Muscle layer of colon (tissue), 2 donors: ENCODE measurements around the gene TSPYL4.

Experiments used
- H3K27ac ChIP-seq: one replicate; pipeline ENCODE4 v1.7.0; 2013; ENCODE audit warnings: low read depth, mild to moderate bottlenecking, low read length, moderate library complexity
- H3K27me3 ChIP-seq, 2 donors: one replicate each; pipeline ENCODE4 v1.7.0; 2013; ENCODE audit warnings: low read length in 2 of 2, mild to moderate bottlenecking in 2 of 2; ENCODE audit not compliant: insufficient read depth in 2 of 2, control insufficient read depth in 1 of 2
- H3K36me3 ChIP-seq: one replicate; pipeline ENCODE4 v1.7.0; 2013; ENCODE audit warnings: mild to moderate bottlenecking, low read length; ENCODE audit not compliant: insufficient read depth
- H3K4me1 ChIP-seq: one replicate; pipeline ENCODE4 v1.7.0; 2013; ENCODE audit warnings: mild to moderate bottlenecking, low read length; ENCODE audit not compliant: insufficient read depth
- H3K4me3 ChIP-seq, 2 donors: one replicate each; pipeline ENCODE4 v1.7.0; 2013; ENCODE audit warnings: low read length in 2 of 2, low read depth in 1 of 2, mild to moderate bottlenecking in 1 of 2, moderate library complexity in 1 of 2
- H3K9ac ChIP-seq: one replicate; pipeline ENCODE4 v1.7.0; 2013; ENCODE audit warnings: low read length
- H3K9me3 ChIP-seq: one replicate; pipeline ENCODE4 v1.7.0; 2013; ENCODE audit warnings: mild to moderate bottlenecking, low read length
- donor health status: abdominal sarcoma.
- donor health status: Adenocarcinoma of cecum.

Gene TSPYL4

DNA sequence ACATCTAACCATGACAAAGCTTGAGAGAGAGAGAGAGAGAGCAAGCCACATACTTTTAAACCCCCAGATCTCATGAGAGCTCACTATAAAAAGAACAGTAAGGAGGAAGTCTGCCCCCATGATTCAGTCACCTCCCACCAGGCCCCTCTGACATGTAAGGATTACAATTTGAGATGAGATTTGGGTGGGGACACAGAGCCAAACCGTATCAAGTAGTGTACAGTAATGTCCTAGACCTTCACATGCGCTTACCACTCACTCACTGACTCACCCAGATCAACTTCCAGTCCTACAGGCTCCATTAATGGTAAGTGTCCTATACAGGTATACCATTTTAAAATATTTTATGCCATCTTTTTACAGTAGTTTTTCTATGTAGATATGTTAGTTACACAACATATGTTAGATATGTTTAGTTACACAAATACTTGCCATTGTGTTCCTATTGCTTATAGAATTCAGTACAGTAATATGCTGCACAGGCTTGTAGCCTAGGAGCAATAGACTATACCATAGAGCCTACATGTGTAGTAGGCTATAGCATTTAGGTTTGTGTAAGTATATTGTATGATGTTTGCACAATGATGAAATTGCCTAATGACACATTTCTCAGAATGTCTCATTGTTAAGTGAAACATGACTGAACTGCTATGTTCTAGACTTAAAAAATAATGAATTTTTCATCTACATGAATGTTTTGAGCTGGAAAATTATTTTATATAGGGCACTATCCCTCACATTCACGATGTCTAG, 14.1 kb upstream of the TSPYL4 start:
- Histone ChIP-seq H3K9me3 (no peaks in the 10 kb centered on the region), H3K27me3 (no peaks in the 10 kb centered on the region), H3K4me1 (peaks cover 8% of the 10 kb centered on the region), H3K9ac (no peak overlapping the region), H3K4me3 (no peak overlapping the region), H3K27ac (no peak overlapping the region), H3K36me3 (peaks cover 7% of the 10 kb centered on the region)

DNA sequence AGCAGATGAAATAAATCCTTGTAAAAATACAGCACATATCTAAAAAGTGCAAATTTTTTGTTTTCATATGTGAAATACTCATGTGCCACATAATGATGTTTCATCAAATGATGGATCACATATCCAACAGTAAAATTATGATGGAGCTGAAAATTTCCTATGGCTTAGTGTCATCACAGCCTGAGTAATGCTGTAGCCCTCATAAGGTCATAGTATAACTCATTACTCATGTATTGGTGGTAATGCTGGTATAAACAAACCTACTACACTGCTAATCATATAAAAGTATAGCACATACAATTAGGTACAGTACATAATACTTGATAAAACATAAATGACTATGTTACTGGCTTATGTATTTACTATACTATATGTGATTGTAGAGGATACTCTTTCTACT, 12.9 kb upstream of the TSPYL4 start:
- Histone ChIP-seq H3K9me3 (no peaks in the 10 kb centered on the region), H3K36me3 (no peaks in the 10 kb centered on the region), H3K9ac (no peak overlapping the region), H3K4me3 (no peak overlapping the region), H3K27me3 (no peaks in the 10 kb centered on the region), H3K4me1 (no peaks in the 10 kb centered on the region), H3K27ac (no peak overlapping the region)

DNA sequence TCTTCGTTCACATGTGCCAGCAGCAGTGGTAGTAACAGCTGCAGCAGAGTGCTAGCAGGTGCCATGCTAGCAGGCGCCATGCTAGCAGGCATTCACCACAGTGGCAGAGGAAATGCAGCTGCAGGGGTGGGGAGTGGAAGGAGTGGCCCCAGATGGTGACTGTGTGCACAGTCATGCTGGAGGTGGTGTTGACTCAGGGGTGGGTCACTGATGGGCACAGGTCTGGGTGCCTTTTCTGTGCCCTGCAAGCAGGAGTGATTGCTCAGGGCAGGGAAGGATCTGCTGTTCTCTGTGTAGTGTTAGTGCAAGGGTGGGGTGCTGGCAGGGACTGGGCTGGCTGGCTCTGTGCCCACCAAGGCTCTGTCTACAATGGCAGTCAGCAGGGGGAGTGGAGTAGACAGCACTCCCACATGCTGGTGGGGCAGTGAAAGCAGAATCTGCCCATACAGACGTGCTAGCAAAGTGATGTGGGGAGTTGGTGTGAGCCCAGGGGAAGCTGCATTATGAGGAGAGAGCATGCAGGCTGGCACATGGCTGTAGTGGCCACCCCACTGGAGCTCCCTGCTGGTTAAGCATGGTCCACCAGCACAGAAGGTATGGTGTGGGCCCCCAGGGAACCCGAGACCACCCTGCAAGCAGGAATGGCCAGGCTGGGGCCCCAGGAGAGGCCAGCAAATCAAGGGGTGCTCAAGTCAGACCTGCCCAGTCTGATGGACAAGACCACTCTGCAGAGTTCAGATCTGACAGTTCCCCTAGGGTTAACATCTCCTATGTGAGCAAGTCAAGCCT, 11.4 kb upstream of the TSPYL4 start:
- Histone ChIP-seq H3K27me3 (no peaks in the 10 kb centered on the region), H3K4me1 (no peaks in the 10 kb centered on the region), H3K9me3 (no peaks in the 10 kb centered on the region), H3K27ac (no peak overlapping the region), H3K4me3 (no peak overlapping the region), H3K9ac (no peak overlapping the region), H3K36me3 (no peaks in the 10 kb centered on the region)

DNA sequence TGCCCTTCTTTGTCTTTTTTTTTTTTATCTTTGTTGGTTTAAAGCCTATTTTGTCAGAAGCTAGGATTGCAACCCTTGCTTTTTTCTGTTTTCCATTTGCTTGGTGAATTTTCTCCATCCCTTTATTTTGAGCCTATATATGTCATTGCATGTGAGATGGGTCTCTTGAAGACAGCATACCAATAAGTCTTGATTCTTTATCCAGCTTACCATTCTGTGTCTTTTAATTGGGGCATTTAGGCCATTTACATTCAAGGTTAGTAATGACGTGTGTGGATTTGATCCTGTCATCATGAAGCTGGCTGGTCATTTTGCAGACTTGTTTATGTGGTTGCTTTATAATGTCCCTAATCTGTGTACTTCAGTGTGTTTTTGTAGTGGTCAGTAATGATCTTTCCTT, 9.5 kb upstream of the TSPYL4 start:
- Histone ChIP-seq H3K27me3 (no peaks in the 10 kb centered on the region), H3K4me1 (no peaks in the 10 kb centered on the region), H3K9ac (no peak overlapping the region), H3K9me3 (no peaks in the 10 kb centered on the region), H3K36me3 (no peaks in the 10 kb centered on the region), H3K27ac (no peak overlapping the region), H3K4me3 (no peak overlapping the region)

DNA sequence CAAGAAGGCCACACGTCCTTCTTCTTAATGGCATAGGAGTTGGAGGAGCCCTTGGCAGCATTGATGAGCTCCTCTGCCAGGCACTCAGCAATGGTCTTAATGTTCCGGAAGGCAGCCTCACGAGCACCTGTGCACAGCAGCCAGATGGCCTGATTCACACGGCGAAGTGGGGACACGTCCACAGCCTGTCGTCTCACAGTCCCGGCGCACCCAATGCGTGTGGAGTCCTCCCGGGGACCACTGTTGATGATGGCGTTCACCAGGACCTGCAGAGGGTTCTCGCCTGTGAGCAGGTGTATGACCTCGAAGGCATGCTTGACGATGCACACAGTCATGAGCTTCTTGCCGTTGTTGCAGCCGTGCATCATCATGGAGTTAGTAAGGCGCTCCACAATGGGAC, 4.6 kb upstream of the TSPYL4 start:
- Histone ChIP-seq H3K36me3 (no peaks in the 10 kb centered on the region), H3K9ac (no peak overlapping the region), H3K4me3 (no peak overlapping the region), H3K4me1 (peaks cover 10% of the 10 kb centered on the region), H3K9me3 (no peaks in the 10 kb centered on the region), H3K27ac (no peak overlapping the region), H3K27me3 (no peaks in the 10 kb centered on the region)

DNA sequence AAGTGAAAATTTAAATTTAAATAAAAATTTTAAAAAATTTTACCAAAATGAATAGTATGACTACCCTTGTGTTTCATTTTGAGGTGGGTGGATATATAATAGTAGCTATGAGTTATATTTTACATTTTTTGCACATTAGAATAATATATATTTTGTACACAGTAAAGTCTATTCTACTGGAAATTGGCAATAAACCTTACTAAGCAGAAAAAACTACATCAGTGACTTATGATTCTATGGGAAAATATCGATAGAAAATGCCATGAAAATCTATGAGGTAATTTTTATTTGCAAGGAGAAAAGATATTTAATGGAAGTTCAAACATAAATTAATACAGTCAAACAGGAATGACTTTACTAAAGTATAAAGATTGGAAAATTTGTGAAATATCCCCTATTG, 2.8 kb upstream of the TSPYL4 start:
- no peak overlapping the region for H3K4me3 ChIP-seq
- H3K4me1 ChIP-seq: peaks cover 25% of the 10 kb centered on the region
- H3K9ac ChIP-seq: no peak overlapping the region
- H3K36me3 ChIP-seq: no peaks in the 10 kb centered on the region
- no peak overlapping the region for H3K27ac ChIP-seq
- no peaks in the 10 kb centered on the region for H3K9me3 ChIP-seq
- H3K27me3 ChIP-seq: no peaks in the 10 kb centered on the region

DNA sequence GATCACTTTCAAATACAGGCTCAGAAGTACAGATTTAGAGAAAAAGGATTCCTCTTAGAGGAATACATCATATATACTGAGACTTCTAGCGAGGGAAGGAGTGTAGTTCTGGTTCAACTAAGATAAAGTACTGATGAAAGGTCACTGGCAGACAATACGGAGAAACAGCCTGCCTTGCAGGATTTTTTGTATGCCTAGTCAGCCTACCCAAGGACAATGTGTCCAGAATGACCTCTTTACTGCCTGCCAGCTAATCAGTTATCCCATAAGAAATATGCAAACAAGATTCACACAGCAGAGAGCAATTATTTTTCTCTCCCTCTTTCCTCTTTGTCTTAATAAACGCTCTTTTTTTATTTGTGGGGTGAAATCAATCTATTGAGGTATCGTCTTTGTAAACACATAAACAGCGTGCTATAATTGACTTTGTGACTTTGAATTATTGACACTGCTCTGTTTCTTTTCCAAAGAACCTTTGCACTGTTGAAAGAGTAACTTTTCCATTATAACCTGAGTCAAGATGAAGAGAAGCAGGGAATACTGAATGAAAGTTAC, 1.4 kb upstream of the TSPYL4 start:
- Histone ChIP-seq H3K27ac (peak overlapping the region; percentile 95), H3K4me1 (peaks cover 39% of the 10 kb centered on the region), H3K9ac (no peak overlapping the region), H3K9me3 (no peaks in the 10 kb centered on the region), H3K4me3 (no peak overlapping the region), H3K27me3 (no peaks in the 10 kb centered on the region), H3K36me3 (no peaks in the 10 kb centered on the region)

DNA sequence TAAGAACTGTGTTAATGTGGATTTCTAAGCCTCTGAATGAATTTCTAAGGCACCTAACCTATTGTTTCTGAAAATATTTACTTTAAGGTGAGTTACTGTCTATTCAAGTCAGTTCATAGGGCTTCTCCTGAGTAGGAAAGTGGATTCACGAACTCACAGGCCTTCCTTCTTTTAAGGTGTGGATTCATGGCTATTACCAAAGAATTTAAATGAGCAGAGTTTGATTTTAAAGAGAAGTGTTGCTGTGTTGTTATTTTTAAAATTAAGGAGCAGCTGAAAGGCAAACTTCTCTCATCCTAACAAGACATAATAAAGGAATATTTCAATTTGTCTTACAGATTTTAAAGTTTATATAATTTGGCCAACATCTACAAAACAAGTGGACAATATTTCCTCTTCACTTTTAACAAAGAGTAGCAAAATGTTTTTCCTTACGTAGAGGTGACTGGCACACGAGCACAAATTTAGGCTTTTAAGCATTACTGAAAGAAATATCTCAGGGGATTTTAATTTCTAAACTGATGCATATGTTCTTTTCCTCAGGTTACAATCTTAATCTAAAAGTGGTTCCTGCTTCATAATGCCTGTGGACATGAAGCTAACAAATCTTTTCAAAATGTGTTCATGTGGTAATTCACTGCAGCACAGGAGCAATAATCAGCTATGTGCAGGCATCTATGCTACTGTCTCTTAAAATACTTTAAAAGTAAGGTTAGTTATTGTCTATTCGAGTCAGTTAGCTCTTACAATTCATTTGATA, 602 bp upstream of the TSPYL4 start:
- peak overlapping the region; percentile 95 for H3K27ac ChIP-seq
- H3K4me3 ChIP-seq: peak overlapping the region; percentile 75 to 91
- H3K9me3 ChIP-seq: no peaks in the 10 kb centered on the region
- H3K36me3 ChIP-seq: no peaks in the 10 kb centered on the region
- no peaks in the 10 kb centered on the region for H3K27me3 ChIP-seq
- H3K9ac ChIP-seq: peak overlapping the region; percentile 80
- H3K4me1 ChIP-seq: peaks cover 47% of the 10 kb centered on the region

DNA sequence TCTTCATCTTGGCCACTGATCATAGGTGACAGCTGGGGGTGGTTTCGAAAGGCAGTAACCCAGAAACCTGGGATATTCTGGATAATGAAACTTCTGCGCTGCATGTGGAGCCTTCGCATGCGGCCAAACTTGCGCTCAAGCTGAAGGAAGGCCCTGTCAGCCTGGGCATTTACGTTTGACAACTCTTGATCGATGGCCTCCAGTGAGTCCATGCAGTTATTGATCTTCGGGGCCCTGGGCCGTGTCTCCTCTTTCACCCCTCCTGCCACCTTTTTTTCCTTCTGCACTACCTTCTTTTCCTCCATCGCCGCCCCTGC, 729 bp downstream of the TSPYL4 start:
- no peaks in the 10 kb centered on the region for H3K9me3 ChIP-seq
- peak overlapping the region; percentile 80 for H3K9ac ChIP-seq
- no peaks in the 10 kb centered on the region for H3K36me3 ChIP-seq
- no peaks in the 10 kb centered on the region for H3K27me3 ChIP-seq
- H3K4me3 ChIP-seq: peak overlapping the region; percentile 75 to 91
- peaks cover 47% of the 10 kb centered on the region for H3K4me1 ChIP-seq
- H3K27ac ChIP-seq: peak overlapping the region; percentile 95

DNA sequence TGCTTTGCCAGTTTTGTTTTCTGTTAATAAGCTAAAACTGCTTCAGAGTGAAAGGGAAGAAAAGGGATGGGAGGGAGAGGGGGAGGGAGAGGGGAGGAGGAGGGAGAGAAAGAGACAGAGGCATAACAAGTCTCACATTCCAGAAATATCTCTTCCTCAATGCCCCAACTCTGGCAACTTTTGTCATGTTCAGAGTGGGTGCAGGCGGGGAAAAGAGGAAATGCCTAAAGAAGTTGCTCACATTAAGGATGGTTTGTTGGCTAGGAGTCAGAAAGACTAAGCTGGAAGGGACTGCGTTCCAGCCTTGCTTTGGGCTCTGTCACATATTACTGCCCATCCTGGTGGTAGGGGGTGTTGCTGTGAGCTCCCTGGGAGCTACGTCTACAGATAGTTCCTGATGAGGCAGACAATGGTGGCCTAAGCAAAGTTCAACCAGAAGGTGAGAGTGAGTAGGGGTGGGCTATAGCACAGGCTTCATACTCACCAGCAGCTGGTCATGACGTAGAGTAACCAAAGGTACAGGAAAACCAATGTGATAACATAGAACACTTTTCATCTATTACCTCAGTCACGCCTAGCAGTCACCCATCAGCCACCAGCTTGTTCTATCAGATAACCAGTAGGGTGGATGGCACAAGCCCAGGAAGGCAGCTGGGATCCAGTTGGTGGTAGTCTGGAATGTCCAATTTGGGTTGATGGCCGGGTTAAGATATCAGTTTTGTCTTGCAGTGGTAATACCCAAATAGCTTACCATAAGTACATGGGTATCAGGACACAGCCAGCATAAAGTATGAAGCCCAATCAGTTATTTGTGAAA, 2.1 kb downstream of the TSPYL4 start:
- Histone ChIP-seq H3K27ac (no peak overlapping the region), H3K9me3 (no peaks in the 10 kb centered on the region), H3K4me1 (peaks cover 47% of the 10 kb centered on the region), H3K36me3 (no peaks in the 10 kb centered on the region), H3K4me3 (peak overlapping the region in 1 of 2 donors; percentile 91), H3K9ac (no peak overlapping the region), H3K27me3 (no peaks in the 10 kb centered on the region)

DNA sequence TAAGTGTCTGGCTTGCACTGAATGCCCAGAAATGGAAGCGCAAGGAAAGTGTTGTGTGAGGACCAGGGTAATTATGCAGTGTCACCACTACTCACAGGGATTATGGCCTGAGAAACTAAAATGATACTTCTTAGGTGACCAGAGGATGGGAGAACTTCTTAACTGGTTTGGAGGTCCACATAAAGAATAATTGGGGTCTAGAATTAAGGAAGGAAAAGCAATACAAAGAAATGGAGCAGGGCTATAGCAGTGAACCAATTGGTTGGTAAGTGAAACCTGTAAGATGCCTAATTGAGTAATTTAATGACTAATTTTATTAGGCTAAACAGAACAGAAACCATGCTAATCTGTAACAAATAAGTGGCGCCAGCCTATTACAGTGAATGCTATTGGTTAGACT, 5.3 kb downstream of the TSPYL4 start:
- no peak overlapping the region for H3K27ac ChIP-seq
- H3K4me3 ChIP-seq: no peak overlapping the region
- no peak overlapping the region for H3K9ac ChIP-seq
- no peaks in the 10 kb centered on the region for H3K36me3 ChIP-seq
- H3K9me3 ChIP-seq: no peaks in the 10 kb centered on the region
- H3K27me3 ChIP-seq: no peaks in the 10 kb centered on the region
- H3K4me1 ChIP-seq: peaks cover 38% of the 10 kb centered on the region
